Measurements from ENCODE around the gene TMCO4.

Gene TMCO4

GRCh38 chr1:19723874-19724273, 75.8 kb downstream of the TMCO4 start:
- TF ChIP-seq CSRNP3 (CRISPR knock-in tag; IDR thresholded peaks at IDR 0.05) = no peak
- no peak for ATAC-seq

GRCh38 chr1:19720973-19721372, 78.7 kb downstream of the TMCO4 start:
- peak; percentile 36; the same call in 2 of the 3 replicates for ATAC-seq

GRCh38 chr1:19720174-19720573, 79.5 kb downstream of the TMCO4 start:
- no peak for ATAC-seq
- TF ChIP-seq CSDC2 (CRISPR knock-in tag; IDR thresholded peaks at IDR 0.05) (no peak), CREB5 (CRISPR knock-in tag; IDR thresholded peaks at IDR 0.05; ENCODE audit: low read depth) (no peak), ARNTL (CRISPR knock-in tag; IDR thresholded peaks at IDR 0.05; ENCODE audit: borderline replicate concordance, low read depth) (no peak), GLIS3 (CRISPR knock-in tag; IDR thresholded peaks at IDR 0.05) (no peak), TSHZ2 (CRISPR knock-in tag; IDR thresholded peaks at IDR 0.05) (no peak)

More at GRCh38 chr1:19720973-19721372, 78.7 kb downstream of the TMCO4 start:
- TF ChIP-seq ZFP30 (CRISPR knock-in tag; IDR thresholded peaks at IDR 0.05) = no peak
- TF ChIP-seq CSDC2 (CRISPR knock-in tag; IDR thresholded peaks at IDR 0.05) = no peak
- TF ChIP-seq RARB (CRISPR knock-in tag; IDR thresholded peaks at IDR 0.05) = no peak
- TF ChIP-seq ESRRG (CRISPR knock-in tag; IDR thresholded peaks at IDR 0.05) = no peak
- TF ChIP-seq PATZ1 (CRISPR knock-in tag; IDR thresholded peaks at IDR 0.05; ENCODE audit: borderline replicate concordance) = no peak
- no peak for TF ChIP-seq OSR1 (CRISPR knock-in tag; IDR thresholded peaks at IDR 0.05)
- TF ChIP-seq PPARA (CRISPR knock-in tag; IDR thresholded peaks at IDR 0.05; ENCODE audit: borderline replicate concordance) = no peak
- TF ChIP-seq ZNF70 (CRISPR knock-in tag; IDR thresholded peaks at IDR 0.05) = no peak
- no peak for TF ChIP-seq ZFP3 (CRISPR knock-in tag; IDR thresholded peaks at IDR 0.05)
- TF ChIP-seq TSHZ2 (CRISPR knock-in tag; IDR thresholded peaks at IDR 0.05) = no peak
- TF ChIP-seq GLIS3 (CRISPR knock-in tag; IDR thresholded peaks at IDR 0.05) = no peak
- TF ChIP-seq TCF4 (CRISPR knock-in tag; IDR thresholded peaks at IDR 0.05; ENCODE audit: borderline replicate concordance) = no peak
- no peak for TF ChIP-seq TOX (CRISPR knock-in tag; IDR thresholded peaks at IDR 0.05; ENCODE audit: borderline replicate concordance)
- no peak for TF ChIP-seq CSRNP3 (CRISPR knock-in tag; IDR thresholded peaks at IDR 0.05)
- no peak for TF ChIP-seq ZC3H10 (CRISPR knock-in tag; IDR thresholded peaks at IDR 0.05)
- no peak for TF ChIP-seq POU6F1 (CRISPR knock-in tag; IDR thresholded peaks at IDR 0.05; ENCODE audit: borderline replicate concordance, low read depth)
- TF ChIP-seq ARNTL (CRISPR knock-in tag; IDR thresholded peaks at IDR 0.05; ENCODE audit: borderline replicate concordance, low read depth) = no peak
